COR-L47 (cell line): Measurements from ENCODE around the gene PDE10A.

Source experiments
- DNase-seq: peaks from one replicate; lab custom pipeline; 2025; lab: John Stamatoyannopoulos, UW

Gene PDE10A

DNA sequence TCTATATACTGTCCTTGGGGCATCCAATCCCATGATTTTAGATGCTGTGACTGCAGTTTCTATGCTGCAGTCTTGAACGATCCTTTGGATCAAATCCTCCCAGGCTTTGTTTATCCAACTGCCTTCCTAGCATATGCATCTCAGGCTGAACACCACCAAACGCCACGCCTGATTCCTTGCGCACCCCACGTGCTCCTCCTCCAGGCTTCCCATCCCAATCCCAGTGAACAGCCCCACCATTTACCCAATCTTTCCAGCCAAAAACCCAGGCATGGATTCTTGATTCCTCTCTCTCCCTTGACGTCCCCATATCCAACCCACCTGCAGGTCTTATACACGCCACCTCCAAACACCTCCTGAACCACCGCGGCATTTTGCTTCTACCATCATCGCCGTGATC is 7.8 kb downstream of the PDE10A start:
- DNase-seq, result no peak

DNA sequence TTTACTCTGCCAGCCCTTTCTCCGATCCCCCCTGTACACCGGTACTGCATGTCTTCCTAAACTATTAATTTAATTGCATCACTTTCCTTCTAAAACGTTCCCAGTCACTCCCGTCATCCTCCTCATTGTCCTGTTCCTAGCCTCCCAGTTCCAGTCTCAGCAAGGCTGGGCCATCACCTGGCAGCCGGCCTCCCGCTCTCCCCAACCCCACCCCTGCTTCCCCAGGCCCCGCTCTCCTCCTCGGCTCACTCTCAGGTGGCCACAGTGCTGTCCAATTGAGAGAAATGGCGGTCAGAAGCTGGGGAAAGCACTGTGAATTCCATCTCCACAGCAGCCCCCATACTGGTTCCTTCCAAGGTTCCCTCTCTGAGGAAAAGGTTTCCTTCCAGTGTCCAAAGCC is 8.9 kb downstream of the PDE10A start:
- DNase-seq, result no peak

DNA sequence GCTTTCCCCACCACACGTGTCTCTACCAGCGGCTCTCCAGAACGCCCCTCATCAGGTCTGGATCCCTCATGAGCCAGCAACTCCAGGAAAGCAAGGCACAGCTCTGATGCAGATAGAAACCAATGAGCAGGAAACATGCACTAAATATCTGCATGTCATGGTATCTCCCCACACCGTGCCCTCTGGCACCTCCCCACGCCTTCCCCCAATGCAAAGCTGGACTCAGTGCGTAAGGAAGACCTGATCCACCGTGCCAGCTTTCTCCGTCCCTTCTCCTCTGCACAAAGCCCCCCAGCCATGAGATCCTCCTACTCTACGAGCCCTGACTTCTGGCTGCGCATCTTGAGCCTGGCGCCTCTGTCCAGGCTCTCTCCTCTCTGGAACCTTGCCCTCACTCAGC is 9.4 kb downstream of the PDE10A start:
- DNase-seq, result no peak

DNA sequence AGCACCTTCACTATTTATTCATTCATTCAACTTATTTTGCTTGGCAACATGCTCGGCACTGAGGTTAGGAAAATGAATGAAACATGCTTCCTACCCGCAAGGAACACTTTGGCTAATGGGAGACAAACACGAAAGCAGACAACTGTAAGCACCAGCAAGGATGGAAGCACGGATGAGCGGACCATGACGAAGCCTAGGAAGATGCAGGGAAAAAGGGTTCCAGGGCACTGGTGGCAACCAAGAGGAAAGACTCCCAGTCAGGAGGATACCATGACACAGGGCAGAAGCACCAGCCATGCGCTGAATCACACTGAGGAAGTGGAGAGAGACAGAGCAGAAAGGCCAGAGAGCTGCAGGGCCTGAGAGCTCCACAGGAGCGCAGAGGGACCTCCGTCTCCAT is 9.8 kb downstream of the PDE10A start:
- no peak for DNase-seq

DNA sequence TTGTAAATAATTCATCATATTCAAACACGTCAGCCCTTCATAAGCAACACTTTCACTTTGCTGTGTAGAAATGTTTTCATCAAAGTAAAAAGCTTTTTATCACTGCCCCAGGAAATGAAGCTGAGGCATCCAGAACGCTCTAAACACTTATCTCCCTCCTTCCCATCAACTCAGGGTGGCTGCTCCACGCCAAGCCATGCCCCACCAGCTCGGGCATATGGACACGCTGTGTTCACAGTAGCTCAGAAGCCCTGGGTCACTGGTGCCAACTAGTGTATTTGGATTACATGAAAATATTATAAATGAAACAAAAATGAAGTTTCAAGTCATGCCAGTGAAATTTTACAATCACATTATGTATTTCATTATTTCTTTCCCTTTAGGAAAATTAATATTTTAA is 10.3 kb downstream of the PDE10A start:
- DNase-seq, result no peak

DNA sequence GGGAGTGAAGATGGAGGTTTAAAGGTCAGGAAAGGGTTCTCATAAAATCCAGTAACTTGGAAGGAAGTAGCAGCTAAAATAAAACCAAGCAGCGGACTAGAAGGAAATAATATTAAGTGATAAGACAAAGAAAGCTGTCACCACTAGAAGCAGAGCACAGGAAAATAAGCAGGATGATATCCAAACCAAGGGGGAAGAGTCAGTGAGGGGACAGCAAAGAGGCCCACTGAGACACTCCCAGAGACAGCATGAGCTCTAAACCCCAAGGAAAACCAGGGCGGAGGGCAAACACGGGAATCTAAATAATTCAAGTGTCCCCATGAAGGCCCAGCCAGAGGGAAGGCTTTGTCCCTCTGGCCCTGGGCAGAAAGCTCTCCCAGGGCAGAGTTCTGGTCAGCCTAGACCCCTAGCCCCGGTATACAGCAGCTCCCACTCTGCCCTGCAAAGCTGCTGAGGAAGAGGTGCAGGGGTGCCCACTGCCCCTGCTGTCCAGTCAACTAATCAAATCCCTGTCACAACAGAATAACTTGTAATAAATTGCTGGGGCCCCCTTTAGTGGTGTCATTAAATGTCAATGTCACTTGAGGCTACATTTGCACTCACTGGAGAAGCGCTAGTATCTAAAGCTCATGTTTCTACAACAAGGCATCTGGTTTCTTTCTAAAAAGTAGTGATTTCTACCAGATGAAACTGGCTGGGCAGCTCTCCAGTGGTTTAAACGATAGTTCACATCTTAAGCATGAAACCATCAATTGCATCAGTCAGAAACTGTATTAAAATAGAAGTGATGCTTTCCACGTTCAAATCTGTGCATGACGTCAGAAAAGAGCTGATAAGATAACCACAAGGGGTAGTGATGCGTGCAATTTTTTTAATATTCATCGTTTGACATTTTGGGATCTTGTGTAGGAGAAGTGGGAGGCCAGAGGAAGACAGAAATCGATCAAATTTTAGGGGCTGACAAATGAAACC is 13.6 kb downstream of the PDE10A start:
- no peak for DNase-seq

DNA sequence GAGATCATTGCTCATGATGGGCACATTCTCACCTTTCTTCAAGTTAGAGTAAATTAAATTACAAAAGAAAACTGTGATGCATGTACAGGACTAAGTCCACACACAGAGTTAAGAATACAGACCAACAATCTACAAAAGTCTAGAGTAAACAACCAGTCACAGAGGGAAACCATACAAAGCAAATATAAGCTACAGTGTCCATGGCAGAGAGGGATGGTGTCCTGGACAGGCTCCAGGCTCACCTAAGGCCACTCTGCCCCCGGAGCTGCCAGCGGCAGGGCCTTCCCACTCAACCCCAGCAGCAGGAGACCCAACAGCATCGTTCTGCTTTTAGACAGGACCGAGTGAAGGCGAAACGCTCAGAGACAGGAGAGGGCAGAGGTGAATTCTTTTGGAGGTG is 16.0 kb downstream of the PDE10A start:
- no peak for DNase-seq

DNA sequence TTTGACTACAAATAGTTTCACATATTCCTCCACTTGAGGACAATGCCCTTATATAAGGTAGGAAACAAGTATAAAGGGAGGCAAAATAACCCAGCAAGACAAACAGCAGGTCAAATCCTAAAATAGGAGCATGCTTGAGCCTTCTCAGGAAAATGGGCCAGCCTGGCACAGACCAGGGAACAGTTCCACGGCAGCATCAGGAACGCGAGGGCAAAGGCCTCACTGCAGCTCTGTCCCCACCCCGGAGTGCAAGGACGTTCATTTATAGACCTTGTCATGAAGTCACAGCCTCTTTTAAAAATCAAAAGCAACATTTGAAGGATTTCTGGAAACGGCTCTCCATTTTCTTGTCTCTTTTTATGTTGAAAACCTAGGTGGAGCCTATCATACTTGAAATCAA is 17.1 kb downstream of the PDE10A start:
- DNase-seq, result no peak

DNA sequence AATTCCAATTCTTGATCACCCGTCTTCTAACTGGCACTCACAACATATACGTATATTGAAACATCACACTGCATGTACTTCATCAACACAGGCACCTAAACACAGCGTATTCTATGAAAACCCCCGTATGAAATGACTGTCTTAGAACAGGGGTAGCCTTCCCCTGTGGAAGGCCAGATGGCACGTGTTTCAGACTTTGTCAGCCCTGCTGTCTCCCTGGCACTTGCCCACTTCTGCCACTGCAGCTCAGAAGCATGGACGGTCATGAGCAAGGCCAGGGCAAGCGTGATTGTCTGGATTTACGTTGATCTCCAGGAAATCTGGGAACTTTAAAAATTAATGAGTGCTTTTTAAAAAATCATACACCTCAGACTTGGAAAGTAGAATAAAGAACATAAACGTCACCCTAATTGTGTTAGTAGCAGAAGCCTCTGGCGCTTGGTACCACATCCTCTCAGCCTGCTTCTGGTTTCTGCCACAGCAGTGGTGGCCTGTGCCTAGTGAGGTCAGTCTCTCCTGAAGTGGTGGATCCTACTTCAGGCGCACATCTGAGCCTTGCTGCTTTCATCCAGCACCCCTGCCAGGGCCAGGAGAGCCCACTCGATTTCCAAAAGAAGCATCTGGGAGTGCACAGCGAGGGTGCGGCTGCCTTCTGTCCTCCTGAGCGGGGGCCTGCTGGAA is 18.3 kb downstream of the PDE10A start:
- DNase-seq, result no peak

DNA sequence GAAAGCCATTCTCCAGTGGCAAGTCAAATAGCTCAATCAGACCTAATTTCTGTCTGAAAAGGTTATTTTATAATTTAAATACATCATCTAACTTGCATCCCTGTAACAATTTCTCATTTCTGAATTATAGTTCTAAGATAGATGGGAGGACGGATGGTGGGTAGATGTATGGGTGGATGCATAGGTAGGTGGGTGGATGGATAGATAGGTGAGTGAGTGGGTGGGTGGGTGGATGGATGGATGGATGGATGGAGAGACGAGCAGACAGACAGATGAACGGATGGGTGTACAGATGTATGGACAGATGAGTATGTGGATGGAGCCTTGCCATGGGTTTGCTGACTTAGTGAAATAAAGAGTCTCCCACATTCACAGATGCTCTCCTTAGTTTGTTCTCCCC is 20.0 kb downstream of the PDE10A start:
- DNase-seq, result no peak

DNA sequence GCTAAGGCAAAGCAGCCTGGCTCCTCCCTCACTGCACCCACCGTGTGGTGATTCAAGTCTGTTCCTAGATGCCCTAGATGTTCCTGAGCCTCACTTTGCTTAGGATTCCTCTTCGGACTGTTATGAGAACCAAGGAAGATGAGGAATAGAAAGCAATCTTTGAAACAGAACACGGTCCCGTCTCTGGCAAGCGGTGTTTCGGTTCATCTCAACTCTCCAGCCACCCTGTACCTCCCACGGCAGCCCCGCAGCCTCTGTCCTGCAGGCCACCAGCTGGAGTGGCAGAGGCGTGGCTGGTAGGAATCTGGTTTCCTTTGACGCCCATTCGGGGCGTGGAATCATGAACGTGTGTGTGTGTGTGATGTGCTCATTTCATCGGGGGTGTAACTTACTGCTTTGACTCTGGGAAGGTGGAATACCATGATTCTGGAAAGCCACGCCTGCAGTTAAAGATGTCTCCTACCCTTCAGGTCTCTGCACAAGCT is 21.3 kb downstream of the PDE10A start:
- DNase-seq, result no peak

DNA sequence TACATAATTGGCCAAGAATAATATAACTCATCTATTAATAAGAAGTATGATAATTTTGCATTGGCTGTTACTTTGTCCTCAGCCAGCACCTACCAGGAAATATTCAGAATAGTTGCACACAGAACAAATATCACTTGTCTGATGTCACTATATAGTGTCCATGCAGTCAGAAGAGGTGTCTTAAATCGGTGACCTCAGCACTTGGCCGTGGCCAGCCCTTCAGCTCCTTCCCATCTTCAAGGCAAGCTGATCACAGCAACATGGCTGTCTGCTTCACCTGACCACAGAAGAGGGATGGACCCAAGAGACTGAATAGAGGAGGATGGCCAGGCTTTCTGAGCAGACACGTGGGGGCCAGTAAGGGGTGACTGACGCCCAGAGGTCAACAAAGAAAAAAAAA is 22.2 kb downstream of the PDE10A start:
- DNase-seq, result no peak

DNA sequence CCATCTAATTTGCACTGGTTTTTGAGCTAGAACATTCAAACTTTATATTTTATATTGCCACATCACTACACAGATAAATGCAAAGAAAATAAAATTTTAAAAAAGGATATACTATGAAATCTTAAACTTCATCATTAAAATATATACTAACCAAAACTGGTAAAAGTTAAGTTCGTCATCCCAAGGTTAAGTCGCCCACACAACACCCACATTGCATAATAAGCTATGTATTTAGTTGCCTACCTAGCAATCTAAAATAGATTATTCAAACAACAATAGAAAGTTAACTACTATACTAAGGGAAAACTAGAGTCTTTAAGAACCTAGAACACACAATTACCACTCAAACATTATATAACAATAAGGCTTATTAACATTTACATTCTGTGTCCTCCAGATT is 24.5 kb downstream of the PDE10A start:
- no peak for DNase-seq

DNA sequence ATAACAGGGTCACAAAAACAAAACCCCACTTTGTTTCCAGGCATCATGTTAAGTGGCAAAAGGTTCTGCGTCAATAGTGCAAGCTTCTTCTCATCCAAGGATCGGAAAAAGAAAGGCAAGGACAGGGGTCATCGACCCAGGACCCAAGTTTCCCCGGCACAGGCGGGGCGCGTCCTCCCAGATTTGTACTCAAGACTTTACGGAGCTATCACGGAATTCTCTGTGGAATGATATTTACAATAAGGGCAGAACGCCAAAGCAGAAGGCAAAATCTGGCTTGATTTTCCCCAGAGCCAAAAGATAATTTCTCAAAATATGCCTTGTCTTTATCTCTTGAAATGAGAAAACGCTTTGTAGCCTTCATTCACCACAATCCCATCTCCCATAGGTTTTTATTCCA is 25.5 kb downstream of the PDE10A start:
- no peak for DNase-seq

DNA sequence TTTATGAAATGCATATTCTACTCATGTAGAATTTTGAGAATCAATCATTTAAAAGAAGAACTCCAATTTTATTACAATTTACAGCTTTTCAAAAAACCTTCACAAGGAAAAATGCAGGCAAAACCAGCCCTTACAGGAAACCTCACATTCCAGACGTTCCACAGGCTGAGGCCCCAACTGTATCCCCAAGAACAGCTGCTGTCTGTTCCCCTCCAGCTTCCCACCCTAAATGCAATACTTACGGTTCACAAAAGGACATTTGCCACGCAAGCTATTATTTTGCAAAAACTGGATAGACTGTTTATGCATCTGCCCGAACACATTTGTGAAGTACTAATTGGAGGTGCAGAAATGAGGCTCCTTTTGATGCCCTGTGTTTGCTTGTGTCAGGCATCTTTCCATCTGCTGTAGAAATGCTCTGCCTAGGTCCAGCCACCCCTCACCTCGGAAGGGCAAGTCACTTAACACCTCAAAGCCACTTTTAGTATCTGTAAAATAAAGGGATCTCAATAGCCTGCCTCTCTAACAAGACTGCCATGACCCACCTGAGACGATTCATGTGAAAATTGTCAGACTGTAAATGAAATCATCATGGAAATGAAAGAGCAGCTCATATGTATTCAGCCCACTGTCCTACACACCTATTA is 26.5 kb downstream of the PDE10A start:
- DNase-seq, result no peak

DNA sequence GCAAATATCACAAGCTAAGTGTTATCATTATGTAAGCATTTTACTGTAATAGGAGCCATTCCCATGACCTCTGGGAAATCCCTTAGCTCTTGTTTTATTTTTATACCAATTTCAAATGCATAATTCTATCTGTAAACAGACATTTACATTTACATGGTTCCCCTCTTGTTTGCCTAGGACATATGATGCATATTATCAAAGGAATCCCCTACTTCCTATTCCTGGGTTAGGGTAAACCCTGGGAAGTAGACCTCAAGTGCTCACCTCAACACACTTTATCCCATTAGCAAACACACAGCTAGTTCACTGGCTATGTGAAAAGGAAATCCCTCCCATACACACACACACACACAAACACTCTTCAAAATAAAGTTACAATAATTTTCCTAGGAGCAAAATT is 27.1 kb downstream of the PDE10A start:
- no peak for DNase-seq

DNA sequence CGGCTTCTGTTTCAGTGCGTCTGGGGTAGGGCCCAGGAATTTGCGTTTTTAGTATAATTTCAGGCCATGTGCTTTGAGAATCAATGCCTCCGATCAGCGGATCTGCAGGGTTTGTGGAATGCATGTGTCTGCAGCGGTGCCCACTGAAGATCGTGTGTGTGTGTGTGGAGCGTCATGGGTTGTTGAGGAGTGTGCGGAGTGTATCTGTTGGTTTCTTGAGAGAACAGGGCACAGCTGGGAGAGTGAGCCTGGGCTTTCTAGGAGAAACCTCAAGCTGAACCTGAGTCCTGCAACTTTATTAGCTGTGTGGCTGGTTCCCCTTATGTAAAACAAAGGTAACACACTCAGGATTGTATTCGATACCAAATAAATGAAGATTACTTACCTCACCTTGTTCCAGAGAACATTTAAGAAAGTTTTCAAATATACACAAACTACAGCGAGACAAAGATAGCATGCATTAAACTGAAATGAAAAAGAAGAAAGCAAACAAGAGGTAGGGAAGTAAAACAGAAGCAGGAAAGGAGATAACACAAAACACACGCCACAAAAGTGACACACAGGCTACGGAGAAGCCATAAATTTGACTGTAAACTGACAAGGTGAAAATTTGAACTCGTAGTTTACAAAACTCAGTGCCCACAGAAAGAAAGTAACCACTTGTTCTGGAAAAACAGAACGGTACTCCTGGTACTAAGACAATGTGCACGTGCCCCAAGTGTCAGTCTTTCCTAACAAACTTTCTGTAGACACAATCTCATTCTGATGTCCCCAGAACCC is 28.8 kb downstream of the PDE10A start:
- DNase-seq, result no peak

DNA sequence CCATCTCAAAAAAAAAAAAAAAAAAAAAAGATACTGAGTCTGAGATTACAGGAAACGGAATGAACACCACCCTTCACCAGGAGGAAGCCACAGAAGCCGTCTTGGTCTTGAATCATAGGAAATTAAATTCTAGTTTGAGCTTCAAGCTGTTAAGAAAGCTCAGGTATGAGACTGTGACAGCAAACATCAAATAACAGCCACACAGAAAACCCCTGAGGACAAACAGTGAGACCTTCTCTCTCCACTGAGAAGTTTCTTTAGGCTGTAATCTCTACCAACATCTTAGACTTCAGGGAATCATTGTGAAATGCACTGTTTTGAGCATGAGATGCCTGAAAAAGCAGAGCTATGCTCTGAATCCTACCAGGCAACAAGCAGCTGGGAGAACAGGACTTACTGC is 30.8 kb downstream of the PDE10A start:
- no peak for DNase-seq

DNA sequence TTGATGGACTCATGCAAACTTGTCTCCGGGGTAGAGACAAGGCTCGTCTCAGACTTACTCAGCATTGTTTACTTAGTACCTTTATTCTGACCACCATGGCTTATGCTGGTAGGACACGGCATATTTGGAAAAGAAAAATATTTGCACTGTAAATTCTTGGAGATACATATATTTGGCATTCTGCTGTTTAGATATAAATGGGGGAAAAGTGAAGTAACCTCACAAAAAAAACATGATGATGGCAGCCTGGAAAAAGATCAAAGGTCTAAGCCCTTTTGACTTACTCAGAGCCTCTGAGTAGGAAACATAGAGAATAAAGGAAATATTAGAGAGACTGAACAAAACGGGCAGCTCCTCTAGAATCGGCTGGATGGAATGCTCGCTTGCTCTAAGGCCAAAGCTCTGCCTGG is 32.5 kb downstream of the PDE10A start:
- DNase-seq, result no peak

DNA sequence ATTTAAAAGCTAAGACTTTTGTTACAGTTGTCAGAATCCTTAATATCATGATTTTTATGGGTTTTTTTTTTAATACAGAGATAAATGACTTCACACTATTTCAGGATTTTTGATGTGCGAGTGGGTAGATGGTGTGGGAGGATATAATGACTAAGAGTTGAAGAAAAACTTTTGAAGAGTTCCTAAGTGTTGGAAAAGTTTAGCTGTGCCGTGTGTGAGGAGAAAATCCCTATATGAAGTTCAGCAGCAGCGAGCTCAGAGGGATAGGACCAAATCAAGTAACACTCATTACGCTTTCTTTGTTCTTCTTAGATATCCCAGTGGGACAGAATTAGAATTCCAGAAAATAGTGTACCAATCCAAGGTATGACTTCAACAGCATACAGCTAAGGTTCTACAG is 34.1 kb downstream of the PDE10A start:
- DNase-seq, result no peak

DNA sequence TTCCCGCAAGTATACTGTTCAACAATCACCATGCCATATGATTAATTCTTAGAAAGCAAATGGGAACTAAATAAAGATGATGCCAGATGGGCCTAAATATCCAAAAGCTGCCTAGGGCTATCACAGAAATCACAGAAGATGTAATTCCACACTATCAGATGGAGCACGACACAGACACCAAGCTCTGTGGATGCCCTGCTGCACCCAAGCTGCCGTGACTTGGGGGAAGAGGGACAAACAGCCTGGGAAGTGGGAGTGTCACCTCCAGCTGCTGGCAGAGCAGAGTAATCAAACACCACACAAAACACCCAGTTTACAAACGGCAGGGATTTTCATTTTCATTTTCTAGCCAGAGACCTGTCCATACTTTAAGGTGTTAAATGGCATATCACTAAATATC is 35.7 kb downstream of the PDE10A start:
- DNase-seq, result no peak

DNA sequence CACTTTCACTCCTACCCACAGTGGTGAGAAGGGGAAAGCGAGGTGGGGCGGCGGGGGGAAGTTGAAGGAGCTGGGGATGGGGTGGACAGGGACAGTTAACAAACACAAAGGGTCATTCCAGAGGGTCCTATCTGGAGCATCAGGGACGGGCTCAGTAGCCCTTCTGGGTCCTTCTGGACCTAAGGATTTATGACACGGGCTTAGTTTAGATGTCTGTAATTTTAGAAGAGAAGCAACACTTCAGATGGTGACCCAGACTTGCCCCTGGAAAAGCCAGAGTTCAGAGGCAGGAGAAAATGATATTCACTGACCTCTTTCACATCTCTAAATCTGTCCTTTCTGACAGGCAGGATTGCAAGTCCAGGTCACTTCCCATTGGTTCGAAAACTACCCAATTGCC is 36.3 kb downstream of the PDE10A start:
- no peak for DNase-seq
